MG63 (cell line): ENCODE measurements around the gene SLAIN1. TPM values are rescaled to one million over a fixed set of nuclear protein-coding genes. Genes with fewer than 3 reads are reported as not detected.
"Not testable (repeated sequence)": the region's sequence is repeated elsewhere in the genome, so short reads cannot be mapped to it uniquely, and the experiment has no call there.

Experiments used
- DNase-seq: peaks from one replicate; pipeline ENCODE4 v3.0.0-alpha.2; 2020
- H3K27me3 ChIP-seq: fragments of 250-450 bp; sonication (Bioruptor Pico); 2 replicates; pipeline ENCODE4 v1.5.1; 2020; ENCODE audit warnings: mild to moderate bottlenecking, moderate library complexity
- H3K36me3 ChIP-seq: fragments of 250-450 bp; sonication (Bioruptor Pico); 2 replicates; pipeline ENCODE4 v1.5.1; 2020; ENCODE audit warnings: mild to moderate bottlenecking, moderate library complexity
- H3K4me3 ChIP-seq: fragments of 250-450 bp; sonication (Bioruptor Pico); 2 replicates; pipeline ENCODE4 v1.5.1; 2020; ENCODE audit warnings: mild to moderate bottlenecking, moderate library complexity
- H3K9me3 ChIP-seq: fragments of 250-450 bp; sonication (Bioruptor Pico); 2 replicates; pipeline ENCODE4 v1.5.1; 2020; ENCODE audit warnings: mild to moderate bottlenecking, moderate library complexity
- total RNA-seq: library from RNA; depleted of rRNA; stranded (reverse); fragments of >200 nt; shearing (Covaris generic); gene quantifications from 2 replicates; pipeline ENCODE4 v1.2.3, GENCODE V29; 2014; ENCODE audit warnings: low replicate concordance; rRNA removed

The SLAIN1 gene
- total RNA-seq, result not detected in 2 replicates

DNA sequence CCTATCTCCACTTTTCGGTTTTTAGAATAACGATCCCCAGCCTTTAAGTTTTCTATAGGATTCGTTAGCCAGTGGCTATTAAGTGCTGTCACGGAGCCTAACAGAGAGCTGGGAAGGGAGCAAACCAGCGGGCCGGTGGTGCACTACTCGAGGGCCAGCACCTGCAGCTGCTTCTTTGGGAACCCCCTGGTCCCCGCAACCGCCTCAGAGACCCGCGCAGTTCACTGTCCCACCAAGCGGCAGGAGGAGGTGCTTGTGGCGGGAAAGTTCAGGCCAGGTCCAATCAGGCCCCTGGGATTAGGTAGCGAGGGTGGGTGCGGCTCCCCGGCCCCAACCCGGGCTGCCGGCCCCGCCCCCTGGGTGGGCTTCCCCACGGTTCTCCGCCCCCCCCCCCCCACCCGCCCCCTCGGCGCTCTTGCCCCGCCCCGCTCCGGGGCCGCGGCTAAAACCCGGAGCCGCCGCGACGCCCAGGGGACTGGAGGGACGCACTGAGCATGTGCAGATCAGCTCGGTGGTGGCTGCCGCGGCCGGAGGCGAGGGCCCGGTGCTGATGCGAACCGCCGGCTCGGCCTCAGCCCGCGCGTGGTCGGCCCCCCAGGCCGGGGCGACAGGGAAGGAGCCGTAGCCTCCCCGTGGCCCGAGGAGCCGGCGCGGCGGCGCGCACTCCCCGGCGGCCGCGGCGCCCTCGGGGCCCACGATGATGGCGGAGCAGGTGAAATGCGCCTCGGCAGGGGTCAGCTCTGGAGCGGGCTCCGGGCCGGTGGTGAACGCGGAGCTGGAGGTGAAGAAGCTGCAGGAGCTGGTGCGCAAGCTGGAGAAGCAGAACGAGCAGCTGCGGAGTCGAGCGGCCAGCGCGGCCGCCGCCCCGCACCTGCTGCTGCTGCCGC, at the start of gene SLAIN1:
SLAIN1 (plus strand) TSS at position 471 of the 887 bp plus-strand sequence; CDS start at position 698, 227 bp downstream.
- DNase-seq, result peak; percentile 47
- H3K4me3 ChIP-seq, result peak within 1 kb of the TSS; percentile 6; the same call in 1 of the 2 replicates
- H3K27me3 ChIP-seq, result peaks cover 47% of the 10 kb centered on the region
- no peaks in the 10 kb centered on the region for H3K9me3 ChIP-seq
- no peaks in the 10 kb centered on the region for H3K36me3 ChIP-seq

DNA sequence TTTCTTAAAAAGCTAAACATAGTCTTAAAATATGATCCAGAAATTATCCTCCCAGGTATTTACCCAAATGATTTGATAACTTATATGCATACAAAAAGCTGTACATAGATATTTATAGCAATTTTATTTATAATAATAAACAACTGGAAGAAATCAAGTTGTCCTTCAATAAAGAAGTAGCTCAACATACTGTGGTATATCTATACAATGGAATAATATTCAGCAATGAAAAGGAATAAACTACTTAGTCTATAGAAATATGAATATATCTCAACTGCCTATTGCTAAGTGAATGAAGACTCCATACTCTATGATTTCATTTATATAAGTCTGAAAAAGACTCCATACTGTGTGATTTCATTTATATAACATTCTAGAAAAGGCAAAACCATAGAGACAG, 47.1 kb upstream of the SLAIN1 start:
- no peaks in the 10 kb centered on the region for H3K27me3 ChIP-seq
- DNase-seq, result no peak
- no peaks in the 10 kb centered on the region for H3K36me3 ChIP-seq
- no peaks in the 10 kb centered on the region for H3K9me3 ChIP-seq
- no peak overlapping the region for H3K4me3 ChIP-seq

DNA sequence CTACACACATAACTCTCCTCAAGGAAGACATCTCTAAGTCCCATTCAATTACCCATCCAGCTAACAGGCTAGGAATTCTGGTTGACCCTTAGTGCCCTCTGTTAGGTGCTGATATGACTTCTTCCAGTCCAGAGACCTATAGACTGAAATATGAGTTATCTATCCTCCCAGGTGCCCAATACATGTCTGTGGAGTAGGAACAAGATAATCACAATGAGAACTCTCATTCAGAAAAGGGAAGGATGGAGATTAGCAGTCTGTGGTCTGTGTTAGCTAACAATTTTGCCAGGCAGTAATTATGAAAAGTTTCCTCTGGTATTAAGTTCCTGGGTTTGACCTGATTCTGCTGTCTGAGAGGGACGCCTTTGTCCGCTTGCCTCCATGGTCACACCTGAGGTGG, 44.2 kb upstream of the SLAIN1 start:
- H3K9me3 ChIP-seq, result no peaks in the 10 kb centered on the region
- no peaks in the 10 kb centered on the region for H3K36me3 ChIP-seq
- H3K4me3 ChIP-seq, result no peak overlapping the region
- no peaks in the 10 kb centered on the region for H3K27me3 ChIP-seq
- no peak for DNase-seq

DNA sequence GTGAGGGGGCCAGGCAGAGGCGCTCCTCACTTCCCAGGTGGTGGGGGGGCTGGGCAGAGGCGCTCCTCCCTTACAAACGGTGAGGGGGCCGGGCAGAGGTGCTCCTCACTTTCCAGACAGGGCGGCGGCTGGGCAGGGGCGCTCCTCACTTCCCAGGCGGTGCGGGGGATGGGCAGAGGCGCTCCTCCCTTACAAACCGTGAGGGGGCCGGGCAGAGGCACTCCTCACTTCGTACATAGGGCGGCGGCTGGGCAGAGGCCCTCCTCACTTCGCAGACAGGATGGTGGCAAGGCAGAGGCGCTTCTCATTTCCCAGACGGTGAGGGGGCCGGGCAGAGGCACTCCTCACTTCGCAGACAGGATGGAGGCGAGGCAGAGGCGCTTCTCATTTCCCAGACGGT, 37.5 kb upstream of the SLAIN1 start:
- not testable (repeated sequence) for H3K36me3 ChIP-seq, DNase-seq, H3K4me3 ChIP-seq, H3K9me3 ChIP-seq, H3K27me3 ChIP-seq

DNA sequence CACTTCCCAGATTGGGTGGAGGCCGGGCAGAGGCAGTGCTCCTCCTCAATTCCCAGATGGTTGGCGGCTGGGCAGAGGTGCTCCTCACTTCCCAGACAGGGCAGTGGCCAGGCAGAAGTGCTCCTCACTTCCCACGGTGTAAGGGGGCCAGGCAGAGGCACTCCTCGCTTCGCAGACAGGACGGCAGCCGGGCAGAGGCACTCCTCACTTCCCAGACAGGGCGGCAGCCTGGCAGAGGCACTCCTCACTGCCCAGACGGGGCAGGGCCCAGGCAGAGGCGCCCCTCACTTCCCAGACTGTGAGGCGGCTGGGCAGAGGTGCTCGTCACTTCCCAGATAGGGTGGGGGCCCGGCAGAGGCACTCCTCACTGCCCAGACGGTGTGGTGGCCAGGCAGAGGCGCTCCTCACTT, 36.6 kb upstream of the SLAIN1 start:
- Histone ChIP-seq H3K27me3 (no peaks in the 10 kb centered on the region), H3K9me3 (no peaks in the 10 kb centered on the region), H3K4me3 (no peak overlapping the region), H3K36me3 (no peaks in the 10 kb centered on the region)
- no peak for DNase-seq

DNA sequence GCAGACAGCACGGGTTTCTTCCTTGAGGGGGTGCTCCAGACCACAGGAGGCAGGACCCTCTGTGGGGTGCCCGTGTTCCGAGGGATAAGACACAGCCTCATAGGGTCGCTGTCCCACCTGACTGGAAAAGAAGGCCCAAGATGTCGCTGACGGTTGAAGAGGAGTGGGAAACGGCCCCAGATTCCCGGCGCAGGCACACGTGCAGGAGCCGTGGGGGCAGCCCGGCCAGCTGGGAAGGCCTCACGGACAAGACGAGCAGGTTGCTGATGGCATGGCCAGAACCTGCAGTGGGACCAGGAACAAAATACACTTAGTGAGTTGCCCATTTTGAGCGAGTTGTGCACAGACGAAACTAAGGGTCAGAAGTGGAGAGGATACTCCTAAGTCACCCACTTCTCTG, 35.2 kb upstream of the SLAIN1 start:
- not testable (repeated sequence) for H3K36me3 ChIP-seq, H3K4me3 ChIP-seq, DNase-seq, H3K9me3 ChIP-seq, H3K27me3 ChIP-seq

DNA sequence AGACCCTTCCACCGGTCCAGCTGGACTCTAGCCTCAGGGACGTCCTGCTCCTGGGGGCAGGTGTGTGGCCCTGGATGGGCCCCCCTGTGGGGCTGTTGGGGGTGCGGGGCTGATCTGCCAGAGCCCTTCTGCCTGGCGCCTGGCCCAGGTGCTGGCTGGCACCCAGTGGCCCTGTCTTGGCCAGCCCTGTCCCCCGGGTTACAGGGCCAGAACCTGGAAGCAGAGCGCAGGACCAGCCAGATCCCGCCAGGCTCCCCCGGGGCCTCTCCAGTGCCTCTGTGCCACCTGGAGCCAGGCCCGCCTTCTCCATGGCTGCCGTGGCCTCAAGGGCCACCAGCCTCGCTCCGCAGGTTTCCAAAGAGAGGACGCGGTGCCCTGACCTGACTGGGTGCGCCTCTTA, 34.7 kb upstream of the SLAIN1 start:
- H3K4me3 ChIP-seq, H3K36me3 ChIP-seq, H3K9me3 ChIP-seq, H3K27me3 ChIP-seq, DNase-seq: not testable (repeated sequence)

DNA sequence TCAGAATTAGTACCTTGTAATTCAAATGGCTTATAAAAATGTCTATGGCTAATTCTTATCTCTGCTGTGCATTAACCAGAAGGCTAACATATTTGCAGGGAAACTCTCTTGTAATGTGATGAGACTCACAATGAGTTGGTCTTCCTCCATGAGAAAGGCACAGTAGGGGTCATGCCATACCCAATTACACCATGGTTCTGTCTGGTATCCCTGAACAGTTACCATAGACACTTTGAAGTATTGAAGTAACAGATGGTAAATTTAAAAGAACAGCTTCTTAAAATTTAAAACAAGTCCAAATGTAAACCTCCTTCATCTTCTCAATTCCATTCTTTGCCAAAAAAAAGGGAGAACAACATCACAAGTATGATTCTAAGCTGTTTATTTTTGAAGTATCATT, 22.6 kb upstream of the SLAIN1 start:
- DNase-seq, result no peak
- Histone ChIP-seq H3K36me3 (no peaks in the 10 kb centered on the region), H3K9me3 (no peaks in the 10 kb centered on the region), H3K4me3 (no peak overlapping the region), H3K27me3 (no peaks in the 10 kb centered on the region)

DNA sequence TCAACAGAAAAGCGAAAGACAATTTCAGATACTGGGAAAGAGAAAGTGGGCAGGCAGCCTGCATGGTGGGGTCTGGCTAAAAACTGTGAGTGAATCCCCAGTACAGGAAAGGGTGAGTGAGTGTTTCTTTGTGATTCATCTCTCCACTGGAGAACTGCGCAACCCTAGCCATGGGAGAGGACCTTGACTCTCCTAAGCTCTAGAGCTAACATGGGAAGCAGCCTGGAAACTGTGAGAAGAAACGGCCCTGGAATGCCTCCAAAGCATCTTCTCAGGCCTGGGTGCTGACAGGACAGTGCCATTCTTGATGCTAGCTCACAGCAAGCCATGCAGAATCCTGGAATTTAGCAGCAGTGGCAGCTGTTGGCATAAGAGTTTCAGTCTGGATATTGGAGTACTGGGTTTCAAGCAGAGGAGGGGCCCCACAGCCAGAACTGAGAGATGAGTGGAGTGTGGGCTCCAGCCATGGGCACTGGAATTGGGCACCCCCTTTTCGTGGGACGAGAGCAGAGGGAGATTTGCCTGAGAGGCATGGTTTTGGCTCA, 18.7 kb upstream of the SLAIN1 start:
- no peaks in the 10 kb centered on the region for H3K36me3 ChIP-seq
- H3K9me3 ChIP-seq, result no peaks in the 10 kb centered on the region
- DNase-seq, result no peak
- no peaks in the 10 kb centered on the region for H3K27me3 ChIP-seq
- H3K4me3 ChIP-seq, result no peak overlapping the region

DNA sequence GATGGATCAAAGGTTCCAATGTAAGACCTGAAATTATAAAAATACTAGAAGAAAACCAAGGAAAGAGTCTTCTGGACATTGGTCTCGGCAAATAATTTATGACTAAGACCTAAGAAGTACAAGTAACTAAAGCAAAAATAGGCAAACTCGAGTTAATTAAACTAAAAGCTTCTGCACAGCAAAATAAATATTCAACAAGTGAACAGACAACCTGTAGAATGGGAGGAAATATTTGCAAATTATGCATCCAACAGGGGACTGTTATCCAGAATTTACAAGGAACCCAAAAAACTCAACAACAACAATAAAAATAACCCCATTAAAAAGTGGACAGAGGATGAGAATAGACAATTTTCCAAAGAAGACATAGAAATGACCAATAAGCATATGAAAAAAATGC, 9.7 kb upstream of the SLAIN1 start:
- no peaks in the 10 kb centered on the region for H3K36me3 ChIP-seq
- no peak for DNase-seq
- no peaks in the 10 kb centered on the region for H3K9me3 ChIP-seq
- no peak overlapping the region for H3K4me3 ChIP-seq
- peaks cover 3% of the 10 kb centered on the region; the same call in 1 of the 2 replicates for H3K27me3 ChIP-seq

DNA sequence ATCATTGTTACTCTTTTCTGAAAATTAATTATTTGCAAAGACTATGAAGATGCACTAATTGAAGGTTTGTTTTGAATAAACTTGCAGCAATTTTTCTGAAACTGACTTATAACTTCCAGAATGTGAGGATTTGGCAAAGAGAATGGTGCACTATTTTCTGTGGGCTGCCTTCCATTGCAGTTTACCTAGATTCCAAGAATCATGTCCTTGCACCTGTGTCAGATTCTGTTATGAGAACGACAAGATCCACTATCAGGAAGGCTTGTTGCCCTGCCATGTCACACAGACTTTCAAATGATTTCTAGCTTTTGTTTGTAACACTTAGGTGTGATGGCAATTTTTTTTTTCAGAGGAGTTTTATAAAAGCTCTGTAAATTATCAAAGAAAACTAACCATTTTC, 5.6 kb upstream of the SLAIN1 start:
- H3K9me3 ChIP-seq, result no peaks in the 10 kb centered on the region
- DNase-seq, result no peak
- no peaks in the 10 kb centered on the region for H3K36me3 ChIP-seq
- H3K4me3 ChIP-seq, result no peak overlapping the region
- peaks cover 26% of the 10 kb centered on the region for H3K27me3 ChIP-seq

DNA sequence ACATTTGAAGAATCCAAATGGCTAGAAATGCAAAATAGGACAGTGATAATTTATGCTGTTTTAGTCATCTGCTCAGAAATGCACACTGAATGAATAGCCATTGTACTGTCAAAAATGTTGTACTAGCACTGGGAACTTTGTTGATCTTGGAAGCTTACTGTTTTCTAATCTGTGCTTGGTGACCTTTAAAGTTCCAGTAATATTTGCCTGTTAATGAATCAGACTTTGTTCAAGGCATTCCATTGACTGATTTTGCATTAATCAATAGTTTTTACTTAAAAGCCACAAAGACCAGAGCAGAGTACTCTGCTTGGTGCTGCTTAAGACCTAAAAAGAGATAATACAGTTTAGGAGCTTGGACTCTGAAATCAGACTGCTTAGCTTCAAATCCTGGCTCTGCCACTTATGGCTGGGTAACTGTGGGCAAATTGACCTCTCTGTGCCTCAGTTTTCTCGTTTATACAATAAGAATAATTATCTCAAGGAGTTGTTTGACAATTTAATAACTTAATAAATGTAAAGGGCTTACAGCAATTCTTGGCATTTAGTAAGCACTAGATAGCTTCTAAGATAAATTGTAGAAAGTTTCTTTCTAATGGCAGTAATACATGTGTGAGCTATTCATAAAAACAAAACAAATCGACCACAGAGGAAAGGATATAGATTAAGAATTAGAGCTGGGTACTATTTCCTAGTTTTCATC, 4.6 kb upstream of the SLAIN1 start:
- H3K4me3 ChIP-seq, result no peak overlapping the region
- DNase-seq, result no peak
- H3K27me3 ChIP-seq, result peaks cover 30% of the 10 kb centered on the region
- H3K36me3 ChIP-seq, result no peaks in the 10 kb centered on the region
- no peaks in the 10 kb centered on the region for H3K9me3 ChIP-seq

DNA sequence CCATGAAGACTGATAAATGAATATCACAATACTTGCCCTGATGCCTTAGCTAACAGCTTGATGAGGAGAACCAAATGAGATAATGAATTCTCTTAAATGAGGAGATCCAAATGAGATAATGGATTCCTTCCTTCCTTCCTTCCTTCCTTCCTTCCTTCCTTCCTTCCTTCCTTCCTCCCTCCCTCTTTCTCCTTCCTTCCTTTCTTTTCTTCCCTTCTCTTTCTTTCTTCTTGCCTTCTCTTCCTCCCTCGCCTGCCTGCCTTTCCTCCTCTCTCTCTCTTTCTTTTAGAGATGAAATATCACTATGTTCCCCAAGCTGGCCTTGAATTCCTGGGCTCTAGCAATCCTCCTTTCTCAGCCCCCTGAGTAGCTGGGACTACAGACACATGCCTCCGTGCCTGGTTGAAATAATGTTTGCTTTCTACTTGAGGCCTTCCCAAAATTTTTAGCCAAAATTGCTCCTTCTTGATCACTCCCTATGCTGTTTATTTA, 4.0 kb upstream of the SLAIN1 start:
- no peak overlapping the region for H3K4me3 ChIP-seq
- peaks cover 31% of the 10 kb centered on the region for H3K27me3 ChIP-seq
- no peaks in the 10 kb centered on the region for H3K9me3 ChIP-seq
- no peak for DNase-seq
- no peaks in the 10 kb centered on the region for H3K36me3 ChIP-seq

DNA sequence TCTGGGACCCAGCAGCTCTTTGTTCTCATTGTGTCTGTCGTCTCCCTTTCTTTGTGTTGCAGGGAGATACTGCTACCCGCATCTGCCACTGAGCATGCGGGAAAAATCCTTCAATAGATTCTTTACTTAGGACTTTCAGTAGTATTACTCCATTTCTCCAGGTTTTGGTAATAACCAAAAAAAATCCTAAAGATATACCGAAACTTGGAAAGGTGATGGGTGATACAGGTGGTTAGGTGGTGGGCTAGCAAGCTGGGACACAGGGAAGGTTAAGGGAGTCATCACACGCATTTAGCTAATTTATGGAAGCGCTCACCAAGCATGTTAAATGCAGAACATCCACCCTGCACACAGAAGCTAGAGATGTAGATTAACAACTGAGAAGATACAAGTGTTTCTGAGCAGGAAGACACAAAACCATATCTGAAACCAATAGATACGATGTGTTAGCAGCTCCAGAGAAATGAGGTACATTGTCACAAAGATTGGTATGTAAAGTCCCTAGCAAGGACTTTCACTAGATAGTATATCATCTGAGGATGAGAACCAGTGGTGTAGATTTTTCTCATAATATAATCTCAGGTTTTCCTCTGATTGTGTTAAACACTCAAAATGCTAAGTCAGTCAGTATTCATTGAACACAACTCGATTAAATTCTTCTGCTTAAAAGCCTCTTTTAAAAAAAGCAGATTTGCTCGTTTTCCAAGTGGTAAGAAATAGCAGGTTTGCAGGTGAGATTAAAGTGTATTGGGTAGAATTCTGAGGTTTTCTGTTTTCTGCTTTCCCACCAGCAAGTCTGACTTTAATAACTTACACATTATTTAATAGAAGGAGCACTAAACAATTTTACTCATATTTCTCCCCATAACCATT, 1.2 kb upstream of the SLAIN1 start:
- DNase-seq, result no peak
- Histone ChIP-seq H3K9me3 (no peaks in the 10 kb centered on the region), H3K4me3 (no peak overlapping the region), H3K36me3 (no peaks in the 10 kb centered on the region), H3K27me3 (peaks cover 47% of the 10 kb centered on the region)

DNA sequence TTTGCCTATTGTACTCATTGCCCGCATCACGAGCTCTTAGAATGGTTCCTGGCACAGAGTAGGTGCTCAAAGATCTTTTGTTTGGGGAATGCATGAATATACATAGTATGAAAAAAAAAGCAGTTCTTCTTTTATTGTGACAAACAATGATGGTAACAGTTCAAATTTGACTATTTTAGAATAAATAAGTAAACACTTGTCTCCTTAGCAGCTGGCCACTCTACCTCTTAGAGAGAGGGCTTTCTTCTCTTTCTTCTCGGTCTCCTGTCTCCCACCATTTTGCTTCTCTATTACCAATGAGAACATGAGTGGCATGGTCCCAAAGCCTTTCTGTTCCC, 639 bp upstream of the SLAIN1 start:
- DNase-seq, result no peak
- Histone ChIP-seq H3K4me3 (no peak overlapping the region), H3K27me3 (peaks cover 47% of the 10 kb centered on the region)

DNA sequence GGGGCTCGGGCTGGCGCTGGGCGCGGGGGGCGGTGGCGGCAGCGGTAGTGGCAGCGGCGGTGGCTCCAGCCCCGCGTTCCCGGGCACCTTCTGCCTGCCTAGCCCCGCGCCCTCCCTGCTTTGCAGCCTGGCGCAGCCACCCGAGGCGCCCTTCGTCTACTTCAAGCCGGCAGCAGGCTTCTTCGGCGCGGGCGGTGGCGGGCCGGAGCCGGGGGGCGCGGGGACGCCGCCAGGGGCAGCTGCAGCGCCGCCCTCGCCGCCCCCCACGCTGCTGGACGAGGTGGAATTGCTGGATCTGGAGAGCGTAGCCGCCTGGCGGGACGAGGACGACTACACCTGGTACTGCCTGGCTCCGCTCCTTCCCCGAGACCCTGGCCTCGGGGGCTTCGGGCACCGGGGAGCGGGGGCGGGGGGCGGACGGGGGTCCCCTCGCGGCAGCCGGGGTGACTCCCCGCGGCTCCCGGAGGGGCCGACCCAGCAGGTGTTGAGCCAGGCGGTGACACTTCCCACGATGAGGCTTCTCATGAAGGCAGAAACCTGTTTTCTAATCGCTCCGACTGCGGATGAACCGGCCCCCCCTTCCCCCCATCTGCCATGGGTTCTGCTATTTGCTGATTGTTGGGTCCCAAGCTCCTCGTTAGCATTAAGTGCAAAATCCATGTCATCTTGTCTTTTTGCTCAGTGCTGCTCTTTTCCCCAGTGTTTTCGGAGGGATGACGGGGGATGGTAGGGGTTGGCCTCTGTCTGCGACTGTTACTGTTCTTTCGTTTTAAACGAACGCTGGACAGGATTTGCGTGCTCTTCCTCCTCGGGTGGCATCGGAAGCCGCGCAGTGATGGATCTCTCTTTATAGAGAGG, 943 bp downstream of the SLAIN1 start:
- DNase-seq, result no peak
- Histone ChIP-seq H3K27me3 (peaks cover 47% of the 10 kb centered on the region), H3K9me3 (no peaks in the 10 kb centered on the region), H3K4me3 (no peak overlapping the region), H3K36me3 (no peaks in the 10 kb centered on the region)

More for the DNA sequence above, 639 bp upstream of the SLAIN1 start:
- Histone ChIP-seq H3K36me3 (no peaks in the 10 kb centered on the region), H3K9me3 (no peaks in the 10 kb centered on the region)
